ENCODE results near the gene HSPA4L. TPM values are rescaled to one million over a fixed set of nuclear protein-coding genes. Genes with fewer than 3 reads are reported as not detected.

HSPA4L gene
- total and polyA plus RNA-seq, 2 of the 4 experiments (the other 2 are of a cell fraction) = 0.84 to 2.3 TPM

GRCh38 chr4:127782025-127782274 lies 172 bp upstream of the HSPA4L start:
- CTCF ChIA-PET = no interaction called here
- in situ Hi-C loops (cut with MboI; ENCODE audit: low sequenced_read_pairs) = no loop called here

More at GRCh38 chr4:127782025-127782274, 172 bp upstream of the HSPA4L start:
- H2BK120ac ChIP-seq (ENCODE audit: low read depth, low read length) = 0 out of 2 replicates have a peak overlapping the region, but pooled peaks have one; percentile 7
- no peaks in the 10 kb centered on the region for H3K9me3 ChIP-seq (ENCODE audit: control insufficient read depth, insufficient read depth, low read length)
- peak overlapping the region; percentile 97 for H2AFZ ChIP-seq (replicated peaks; ENCODE audit: low read length, poor library complexity)
- H3K18ac ChIP-seq (ENCODE audit: low read depth, low read length) = peak overlapping the region; percentile 8; the same call in 1 of the 2 replicates
- no TSS peak for BruUV-seq (replicated peaks)
- no peak overlapping the region for H2BK5ac ChIP-seq (ENCODE audit: low read depth, low read length, poor library complexity, severe bottlenecking)
- no peak overlapping the region for H3K56ac ChIP-seq (ENCODE audit: extremely low read depth, insufficient read depth, low read length)
- peak overlapping the region; percentile 79 for H3K4me3 ChIP-seq (ENCODE audit: insufficient read depth, low read depth, low read length)
- ATAC-seq (ENCODE audit: low read depth) (peak; percentile 95), DNase-seq (peak; percentile 81)
- no peak overlapping the region; the same call in 1 of the 2 replicates for H4K5ac ChIP-seq (ENCODE audit: low read depth, low read length)
- POLR2A ChIA-PET (ENCODE audit: unreplicated experiment) = interaction anchor here (0.6 kb wide), 2 partner anchors 279 to 300 kb away, joined by 4 to 21 read pairs; partner anchors contain the start of gene LARP1B
- peak overlapping the region; percentile 56 for H3K9ac ChIP-seq (ENCODE audit: low read depth, low read length)
- H2BK20ac ChIP-seq (ENCODE audit: low read depth, low read length) = no peak overlapping the region
- TF ChIP-seq RCOR1 (IDR thresholded peaks at IDR 0.05; ENCODE audit: insufficient replicate concordance, low read length) (no peak), MXI1 (IDR thresholded peaks at IDR 0.05; ENCODE audit: borderline replicate concordance, low read depth, low read length) (no peak), BHLHE40 (IDR thresholded peaks at IDR 0.05; ENCODE audit: low read depth, low read length) (no peak), MAFK (IDR thresholded peaks at IDR 0.05; ENCODE audit: low read depth, low read length) (no peak), NFE2L2 (IDR thresholded peaks at IDR 0.05; ENCODE audit: low read depth, low read length) (no peak), FOS (IDR thresholded peaks at IDR 0.05; ENCODE audit: low read depth, low read length) (no peak)
- no peak overlapping the region for H2BK15ac ChIP-seq (ENCODE audit: low read depth, low read length)
- peak overlapping the region; percentile 2; the same call in 1 of the 2 replicates for H4K91ac ChIP-seq (ENCODE audit: insufficient read depth, low read depth, low read length)
- peak overlapping the region in 1 of 2 experiments; percentile 81; a peak in 3 of 4 replicates for H4K8ac ChIP-seq (ENCODE audit: low read depth in 2 of 2, low read length in 2 of 2)
- H2AK5ac ChIP-seq (ENCODE audit: low read depth, low read length) = no peak overlapping the region
- 0 out of 2 replicates have a peak overlapping the region, but pooled peaks have one; percentile 53 for H3K14ac ChIP-seq (replicated peaks; ENCODE audit: low read depth, low read length)
- no peak overlapping the region for H3K23ac ChIP-seq (ENCODE audit: low read depth, low read length)
- dilution Hi-C loops (cut with HindIII; ENCODE audit: low sequenced_read_pairs, unreplicated experiment) (no loop called here), intact Hi-C loops (cut with micrococcal nuclease) (loop anchor here (2.0 to 10.0 kb wide), 3 partner anchors 100 to 279 kb away; partner anchors contain the start of genes ABHD18, LARP1B, MFSD8 and PLK4)
- peak overlapping the region; percentile 57 for H3K4me2 ChIP-seq (ENCODE audit: low read depth, low read length)
- 0% methylated on average over 19 of the region's 30 CpGs; no CpG with 5 or more reads in 1 of the 2 experiments for WGBS, 2 experiments (ENCODE audit: extremely low coverage in 2 of 2, insufficient read length in 1 of 2)
- no peaks in the 10 kb centered on the region for H4K20me1 ChIP-seq (ENCODE audit: insufficient read depth, low read length)
- no peaks in the 10 kb centered on the region for H3K36me3 ChIP-seq (ENCODE audit: control insufficient read depth, insufficient read depth, low read length)
- H3K27ac ChIP-seq (ENCODE audit: insufficient read depth, low read length) = peak overlapping the region; percentile 48
- no peaks in the 10 kb centered on the region; a peak in 1 of 4 replicates for H3K79me1 ChIP-seq (ENCODE audit: low read depth in 1 of 2, low read length in 2 of 2)
- no peaks in the 10 kb centered on the region for H3K4me1 ChIP-seq (ENCODE audit: control insufficient read depth, insufficient read depth, low read length)
- H2AK9ac ChIP-seq (replicated peaks; ENCODE audit: low read depth, low read length, poor library complexity) = peak overlapping the region; percentile 71
- H3K27me3 ChIP-seq (ENCODE audit: control insufficient read depth, insufficient read depth, low read length) = no peaks in the 10 kb centered on the region; the same call in 1 of the 2 replicates
- peak overlapping the region; percentile 12; the same call in 1 of the 2 replicates for H3K4ac ChIP-seq (ENCODE audit: low read depth, low read length)
- H3K9me1 ChIP-seq (ENCODE audit: insufficient read depth, low read length) = 0 out of 2 replicates have a peak, but pooled peaks cover 3% of the 10 kb centered on the region
